ENCODE data around the gene ENC1.

The ENC1 gene

GRCh38 chr5:74612045-74612444 lies 28.5 kb downstream of the ENC1 start:
- no peak overlapping the region for H3K27ac ChIP-seq (ENCODE audit: low read length)
- ATAC-seq (ENCODE audit: insufficient read depth, low read depth) (no peak), DNase-seq (no peak)
- no peak overlapping the region for H3K4me2 ChIP-seq (ENCODE audit: insufficient read depth, low read length)
- H4K20me1 ChIP-seq (ENCODE audit: insufficient read depth, low read length) = no peaks in the 10 kb centered on the region
- no peaks in the 10 kb centered on the region for H3K79me2 ChIP-seq (ENCODE audit: insufficient read depth, low read length)
- peaks cover 4% of the 10 kb centered on the region for H3K27me3 ChIP-seq (ENCODE audit: insufficient read depth, low read length, poor library complexity)
- H3K4me3 ChIP-seq (ENCODE audit: low read depth in 1 of 2, low read length in 2 of 2) = no peak overlapping the region
- H2AFZ ChIP-seq (ENCODE audit: low read depth, low read length) = no peak overlapping the region
- TF ChIP-seq EZH2 (IDR thresholded peaks at IDR 0.05; ENCODE audit: borderline replicate concordance, low read depth, low read length, severe bottlenecking) = no peak
- no peak for TF ChIP-seq CTCF (IDR thresholded peaks at IDR 0.05; ENCODE audit: borderline replicate concordance, extremely low read depth, low read length, poor library complexity, severe bottlenecking)
- H3K4me1 ChIP-seq (ENCODE audit: insufficient read depth, low read length) = no peaks in the 10 kb centered on the region
- no peak overlapping the region for H3K9ac ChIP-seq (ENCODE audit: low read depth, low read length)
- no peaks in the 10 kb centered on the region for H3K36me3 ChIP-seq (ENCODE audit: insufficient read depth, low read length)
- no peaks in the 10 kb centered on the region for H3K9me3 ChIP-seq (ENCODE audit: insufficient read depth, low read length, severe bottlenecking)

GRCh38 chr5:74608736-74609601 lies 31.6 kb downstream of the ENC1 start:
- H3K27ac ChIP-seq (ENCODE audit: low read length) = no peak overlapping the region
- ATAC-seq (ENCODE audit: insufficient read depth, low read depth) (no peak), DNase-seq (no peak)
- TF ChIP-seq EZH2 (IDR thresholded peaks at IDR 0.05; ENCODE audit: borderline replicate concordance, low read depth, low read length, severe bottlenecking) (no peak), CTCF (IDR thresholded peaks at IDR 0.05; ENCODE audit: borderline replicate concordance, extremely low read depth, low read length, poor library complexity, severe bottlenecking) (no peak)
- H2AFZ ChIP-seq (ENCODE audit: low read depth, low read length) = no peak overlapping the region
- H3K4me2 ChIP-seq (ENCODE audit: insufficient read depth, low read length) = no peak overlapping the region
- H3K9ac ChIP-seq (ENCODE audit: low read depth, low read length) = no peak overlapping the region
- no peaks in the 10 kb centered on the region for H3K27me3 ChIP-seq (ENCODE audit: insufficient read depth, low read length, poor library complexity)
- H3K79me2 ChIP-seq (ENCODE audit: insufficient read depth, low read length) = no peaks in the 10 kb centered on the region
- H3K4me1 ChIP-seq (ENCODE audit: insufficient read depth, low read length) = no peaks in the 10 kb centered on the region
- no peak overlapping the region for H3K4me3 ChIP-seq (ENCODE audit: low read depth in 1 of 2, low read length in 2 of 2)
- H3K9me3 ChIP-seq (ENCODE audit: insufficient read depth, low read length, severe bottlenecking) = no peaks in the 10 kb centered on the region
- H3K36me3 ChIP-seq (ENCODE audit: insufficient read depth, low read length) = no peaks in the 10 kb centered on the region
- no peaks in the 10 kb centered on the region for H4K20me1 ChIP-seq (ENCODE audit: insufficient read depth, low read length)

GRCh38 chr5:74605759-74606158 lies 34.8 kb downstream of the ENC1 start:
- H3K27me3 ChIP-seq (ENCODE audit: insufficient read depth, low read length, poor library complexity) = no peaks in the 10 kb centered on the region
- no peak overlapping the region for H3K4me2 ChIP-seq (ENCODE audit: insufficient read depth, low read length)
- no peaks in the 10 kb centered on the region for H3K4me1 ChIP-seq (ENCODE audit: insufficient read depth, low read length)
- no peak for ATAC-seq (ENCODE audit: insufficient read depth, low read depth)
- no peaks in the 10 kb centered on the region for H3K36me3 ChIP-seq (ENCODE audit: insufficient read depth, low read length)
- DNase-seq = no peak
- H3K9me3 ChIP-seq (ENCODE audit: insufficient read depth, low read length, severe bottlenecking) = no peaks in the 10 kb centered on the region
- no peak overlapping the region for H2AFZ ChIP-seq (ENCODE audit: low read depth, low read length)
- no peaks in the 10 kb centered on the region for H4K20me1 ChIP-seq (ENCODE audit: insufficient read depth, low read length)
- TF ChIP-seq CTCF (IDR thresholded peaks at IDR 0.05; ENCODE audit: borderline replicate concordance, extremely low read depth, low read length, poor library complexity, severe bottlenecking) (no peak), EZH2 (IDR thresholded peaks at IDR 0.05; ENCODE audit: borderline replicate concordance, low read depth, low read length, severe bottlenecking) (no peak)
- no peak overlapping the region for H3K9ac ChIP-seq (ENCODE audit: low read depth, low read length)
- no peak overlapping the region for H3K27ac ChIP-seq (ENCODE audit: low read length)
- H3K79me2 ChIP-seq (ENCODE audit: insufficient read depth, low read length) = no peaks in the 10 kb centered on the region
- H3K4me3 ChIP-seq (ENCODE audit: low read depth in 1 of 2, low read length in 2 of 2) = no peak overlapping the region

Data from DND-41 (cell line).